GM21717 (cell line): ENCODE data around the gene ADGRV1.
"Not testable (repeated sequence)": the region's sequence is repeated elsewhere in the genome, so short reads cannot be mapped to it uniquely, and the experiment has no call there.

ENCODE experiments used
- ATAC-seq: cut with Tn5 transposase; IDR thresholded peaks from one replicate; pipeline ENCODE4 v1.9.1; 2021; ENCODE audit warnings: mild to moderate bottlenecking, moderate library complexity; ENCODE audit not compliant: unreplicated experiment

The ADGRV1 gene

DNA sequence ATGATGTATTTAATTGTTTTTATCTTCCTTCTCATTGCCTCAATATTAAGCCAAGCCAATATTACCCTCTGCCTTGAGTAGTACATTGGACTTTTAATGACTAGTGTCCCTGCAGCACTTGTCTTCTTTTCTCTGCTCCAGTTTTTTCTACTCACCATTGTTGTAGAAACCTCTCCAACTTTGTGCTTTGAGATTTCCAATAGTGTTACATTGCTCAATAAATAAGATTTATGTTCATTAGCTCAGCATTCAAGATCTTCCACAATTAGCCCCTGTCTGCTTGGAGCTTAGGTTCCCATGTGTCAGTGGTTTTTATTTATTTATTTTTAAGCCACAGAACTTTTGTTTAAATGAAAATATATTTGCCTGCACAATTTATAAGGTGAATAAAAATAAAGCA is 145.3 kb downstream of the ADGRV1 start:
- ATAC-seq = no peak

DNA sequence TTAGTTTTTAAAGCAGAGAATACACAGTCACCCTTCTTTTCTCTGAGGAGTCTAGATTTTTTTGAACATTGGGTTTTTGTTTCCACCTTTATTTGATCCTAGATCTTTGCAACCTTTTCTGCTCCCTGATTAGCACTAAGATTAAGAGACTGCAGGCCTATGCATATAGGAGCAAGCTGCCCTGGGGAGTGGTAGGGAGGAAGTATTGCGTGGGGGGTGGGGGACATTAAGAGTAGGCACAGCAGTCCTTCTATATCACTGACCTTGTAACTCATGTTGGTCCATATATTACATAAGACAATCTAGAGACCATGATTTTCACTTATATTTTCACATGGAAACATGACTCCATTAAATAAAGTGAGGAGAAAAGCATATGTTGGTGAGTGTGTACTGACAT is 149.1 kb downstream of the ADGRV1 start:
- no peak for ATAC-seq

DNA sequence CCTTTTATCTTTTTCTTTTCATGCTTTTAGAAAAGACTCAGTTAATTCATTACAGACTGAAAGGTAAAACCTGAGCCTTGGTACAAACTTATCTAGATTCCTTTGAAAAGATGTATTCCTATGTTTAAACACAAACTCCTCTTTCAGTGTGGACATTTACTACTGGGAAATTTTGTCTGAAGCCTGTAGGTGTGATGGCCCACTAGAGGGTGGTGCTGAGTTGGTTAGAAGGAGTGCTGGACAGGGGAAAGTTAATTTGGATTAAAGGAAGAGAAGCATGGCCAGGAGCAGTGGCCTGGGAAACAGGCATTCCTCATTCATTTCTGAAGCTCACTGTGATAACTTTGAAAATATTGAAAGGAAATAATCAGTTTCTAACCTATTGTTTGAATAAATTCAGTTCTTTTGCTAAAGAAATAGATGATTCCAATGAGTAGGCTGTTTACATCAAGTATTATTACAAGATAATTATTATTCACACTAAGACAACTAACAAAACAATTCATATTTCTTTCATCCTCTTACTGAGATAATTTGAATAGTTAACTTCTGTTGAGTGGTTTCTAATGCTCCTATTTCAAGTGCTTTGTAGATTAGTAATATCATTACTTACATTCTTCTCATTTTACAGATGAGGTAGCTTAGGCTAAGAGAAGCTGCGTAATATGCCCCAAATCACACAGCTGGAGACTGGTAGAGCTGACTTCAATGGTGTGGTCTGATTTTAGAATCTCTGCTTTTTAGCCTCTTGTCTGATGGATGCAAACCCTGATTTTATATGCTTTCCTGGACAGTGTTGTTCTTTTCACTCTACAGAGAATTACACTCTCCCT is 150.9 kb downstream of the ADGRV1 start:
- ATAC-seq = peak; percentile 70

DNA sequence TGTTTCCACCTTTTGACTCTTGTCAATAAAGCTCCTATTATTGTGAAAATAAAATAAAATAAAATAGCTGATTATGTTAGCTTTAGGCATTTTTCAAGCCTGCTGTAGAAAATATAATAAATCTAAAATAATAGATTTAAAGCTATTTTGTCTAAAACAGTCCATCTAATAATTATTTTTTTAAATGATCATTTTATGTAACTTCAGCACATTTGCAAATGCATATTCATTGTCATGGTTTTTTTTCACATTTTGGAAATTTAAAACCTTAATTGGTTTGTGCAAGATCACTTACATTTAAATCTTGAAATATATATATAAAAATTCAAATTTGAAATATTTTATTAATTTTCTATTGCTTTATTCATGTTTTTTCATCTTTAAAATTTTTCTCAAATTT is 159.8 kb downstream of the ADGRV1 start:
- no peak for ATAC-seq

DNA sequence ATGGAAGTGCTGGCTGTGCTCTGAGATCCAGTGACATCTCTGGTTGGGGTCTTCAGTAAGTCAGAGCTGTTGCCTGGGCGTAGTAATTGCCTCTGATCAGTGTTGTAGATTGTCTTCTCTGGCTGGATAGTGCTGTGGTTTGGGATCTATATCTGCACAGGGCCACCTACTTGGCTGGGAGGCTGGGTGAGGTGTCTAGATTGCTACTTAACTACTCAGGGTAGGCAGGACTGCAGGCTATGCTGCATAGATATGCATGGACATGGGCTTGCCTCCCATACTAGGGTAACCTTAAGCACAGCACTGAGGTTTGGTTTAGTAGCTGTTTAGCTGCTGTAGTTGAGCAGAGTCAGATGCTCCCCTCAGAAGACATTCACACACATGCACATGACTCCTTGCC is 181.0 kb downstream of the ADGRV1 start:
- no peak for ATAC-seq

DNA sequence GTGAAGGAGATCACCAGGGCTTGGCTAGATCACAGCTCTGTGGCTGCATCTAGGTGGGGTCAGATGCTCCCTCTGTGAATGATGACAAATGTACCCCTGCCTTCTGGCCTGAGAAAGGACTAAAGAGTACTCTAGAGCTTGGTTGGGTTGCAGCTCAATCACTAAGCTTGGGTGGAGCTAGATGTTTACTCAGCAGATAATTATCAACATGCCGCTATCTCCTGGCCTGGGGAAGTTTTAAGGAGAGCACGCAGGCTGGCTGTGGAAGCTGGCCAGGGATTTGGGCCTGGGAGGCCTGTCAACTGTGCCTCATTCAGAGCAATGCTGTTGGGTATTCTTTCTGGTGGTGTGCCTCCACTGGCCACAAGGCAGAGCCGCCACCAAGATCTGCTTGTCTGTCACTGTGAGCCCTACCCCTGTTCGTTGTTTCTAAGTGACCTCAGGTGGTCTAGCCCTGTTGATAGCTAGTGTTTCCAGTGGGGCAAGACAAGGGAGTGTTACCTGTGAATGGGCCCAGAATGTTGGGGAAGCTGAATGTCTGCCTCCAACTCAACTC is 181.7 kb downstream of the ADGRV1 start:
- ATAC-seq = no peak

DNA sequence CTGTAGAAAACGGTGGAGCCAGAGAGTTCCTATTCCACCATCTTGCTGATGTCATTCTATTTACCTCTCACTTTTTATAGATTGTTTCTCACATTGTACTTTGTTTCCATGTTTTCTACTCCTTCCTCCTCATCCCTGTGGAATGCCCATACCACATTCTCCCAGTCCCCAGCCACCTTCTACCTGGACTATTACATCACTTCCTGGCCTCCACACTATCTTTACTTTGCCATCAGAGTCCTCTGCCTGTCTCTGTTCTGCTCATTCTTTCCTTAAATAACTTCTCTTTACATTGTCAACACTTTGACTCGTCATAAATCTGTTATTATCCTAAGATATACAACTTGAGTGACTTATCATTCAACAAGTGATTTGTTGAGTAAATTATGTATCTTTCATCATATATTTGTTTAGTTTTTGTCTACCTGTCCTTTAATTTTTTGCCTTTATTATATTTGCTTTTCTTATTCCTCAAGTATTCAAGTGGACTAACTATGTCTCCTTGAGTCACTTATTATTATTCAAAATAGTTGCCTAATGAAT is 182.5 kb downstream of the ADGRV1 start:
- ATAC-seq = no peak

DNA sequence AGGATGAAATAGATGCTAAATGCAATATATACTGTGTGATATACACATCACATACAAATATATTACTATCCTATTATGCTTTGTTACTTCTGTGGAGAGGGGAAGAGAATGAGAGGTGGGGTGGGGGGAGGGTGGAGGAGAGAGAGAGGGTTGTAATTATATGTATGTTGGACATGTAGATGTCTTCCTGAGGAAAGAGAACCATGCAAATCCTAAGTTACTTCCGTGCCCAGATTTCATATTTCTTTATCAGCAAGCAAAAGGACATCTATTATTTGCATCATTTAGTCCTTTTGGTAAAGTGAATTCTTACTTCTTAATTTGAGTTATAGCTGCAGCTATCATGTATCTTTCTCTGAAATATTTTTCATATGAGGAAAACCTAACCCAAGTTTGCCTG is 187.5 kb downstream of the ADGRV1 start:
- no peak for ATAC-seq

DNA sequence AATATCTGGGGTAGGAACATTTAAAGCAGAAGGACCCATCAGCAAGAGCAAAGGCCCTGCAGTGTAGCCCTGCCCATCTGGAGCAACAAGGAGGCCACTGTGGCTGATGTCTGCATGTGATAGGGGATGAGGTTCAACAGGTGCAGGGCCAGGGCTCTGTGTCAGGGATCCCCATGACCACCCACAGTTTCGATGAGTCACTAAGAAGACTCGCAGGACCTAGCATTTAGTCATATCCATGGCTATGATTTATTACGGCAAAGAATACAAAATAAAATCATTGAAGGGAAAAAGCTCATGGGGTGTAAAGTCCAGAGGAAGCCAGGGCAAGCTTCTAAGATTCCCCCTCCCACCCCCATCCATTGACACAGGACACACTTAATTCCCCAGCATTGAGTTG is 188.6 kb downstream of the ADGRV1 start:
- no peak for ATAC-seq

DNA sequence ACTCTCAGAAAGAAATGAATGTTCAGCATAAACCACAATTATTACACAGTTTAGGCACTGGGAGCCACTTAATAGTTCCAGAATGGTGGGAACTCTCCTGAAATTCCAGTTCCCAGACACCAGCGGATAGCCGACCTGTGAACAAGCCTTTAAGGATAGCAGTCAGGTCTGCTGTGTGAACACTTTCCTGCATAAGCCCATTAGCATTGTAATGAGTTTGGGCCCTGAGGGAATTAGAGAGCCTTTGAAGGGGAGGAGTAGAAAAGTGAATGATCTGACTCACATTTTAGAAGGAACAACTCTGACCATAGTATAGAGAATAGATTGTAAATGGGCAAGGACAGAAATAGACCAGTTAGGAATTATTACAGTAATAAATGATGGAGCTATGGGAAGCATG is 189.1 kb downstream of the ADGRV1 start:
- no peak for ATAC-seq

DNA sequence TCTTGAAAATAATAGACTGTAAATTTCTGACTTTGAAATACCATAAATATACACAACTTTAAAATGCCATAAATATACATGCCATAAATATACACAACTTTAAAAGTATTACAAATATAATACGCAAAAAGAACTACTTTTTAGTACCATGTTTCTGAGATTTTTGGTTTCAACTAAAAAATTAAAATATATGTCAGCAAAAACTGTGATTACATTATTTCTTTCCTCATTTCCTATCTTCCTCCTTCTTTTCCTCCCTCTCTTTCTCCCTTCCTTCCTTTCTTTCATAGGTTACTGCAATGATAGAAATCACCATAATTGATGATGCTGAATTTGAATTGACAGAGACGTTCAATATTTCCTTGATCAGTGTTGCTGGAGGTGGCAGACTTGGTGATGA is 200.5 kb downstream of the ADGRV1 start:
- ATAC-seq = no peak

DNA sequence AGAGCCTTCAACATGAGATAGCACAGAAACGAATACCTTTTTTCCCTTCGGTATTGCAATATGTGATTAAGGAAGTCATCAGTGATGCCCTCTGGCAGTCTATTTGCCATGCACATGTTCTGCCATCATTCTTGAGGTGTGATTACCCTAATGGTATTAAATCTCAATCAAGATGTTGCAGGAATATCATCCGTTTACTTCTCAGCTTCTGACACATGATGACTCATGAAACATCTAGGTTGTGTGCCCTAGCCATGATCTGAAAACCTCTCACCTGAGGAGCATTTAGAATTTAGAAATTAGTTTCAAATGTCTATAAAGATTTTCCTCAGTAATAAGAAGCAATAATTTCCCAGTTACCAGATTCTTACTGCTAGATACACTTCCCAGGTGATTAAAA is 209.1 kb downstream of the ADGRV1 start:
- no peak for ATAC-seq

DNA sequence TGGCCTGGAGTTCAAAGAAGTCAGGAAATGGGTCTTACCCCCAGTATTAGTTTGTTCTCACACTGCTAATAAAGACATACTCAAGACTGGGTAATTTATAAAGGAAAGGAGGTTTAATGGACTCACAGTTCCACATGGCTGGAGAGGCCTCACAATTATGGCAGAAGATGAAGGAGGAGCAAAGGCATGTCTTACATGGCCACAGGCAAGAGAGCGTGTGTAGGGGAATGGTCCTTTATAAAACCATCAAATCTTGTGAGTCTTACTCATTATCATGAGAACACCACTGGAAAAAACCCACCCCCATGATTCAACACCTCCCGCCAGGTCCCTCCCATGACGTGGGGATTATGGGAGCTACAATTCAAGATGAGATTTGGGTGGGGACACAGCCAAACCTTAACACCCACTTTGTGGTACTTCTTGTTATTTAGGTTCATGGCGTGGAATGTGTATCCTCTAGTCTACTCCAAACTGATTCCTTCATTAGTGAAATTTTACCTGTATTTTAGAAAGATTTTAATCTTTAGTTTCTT is 211.5 kb downstream of the ADGRV1 start:
- ATAC-seq = not testable (repeated sequence)

DNA sequence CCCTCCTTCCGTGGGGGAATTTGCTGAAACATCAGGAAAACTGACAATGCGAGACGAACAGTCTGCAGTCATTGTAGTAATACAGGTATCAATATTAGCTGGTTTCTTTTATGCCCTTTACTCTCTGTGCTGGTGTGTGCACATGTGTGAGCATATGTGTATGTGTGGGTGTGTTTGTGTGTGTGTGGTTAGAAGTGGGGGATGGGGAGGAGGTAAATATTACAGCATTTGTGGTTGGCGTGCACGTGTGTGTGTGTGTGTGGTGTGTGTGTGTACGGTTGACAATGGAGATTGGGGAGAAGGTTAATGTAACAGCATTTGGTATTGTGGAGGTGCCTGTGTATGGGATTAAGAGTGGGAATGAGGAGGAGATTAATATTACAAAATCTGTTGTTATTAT is 219.4 kb downstream of the ADGRV1 start:
- ATAC-seq = no peak

DNA sequence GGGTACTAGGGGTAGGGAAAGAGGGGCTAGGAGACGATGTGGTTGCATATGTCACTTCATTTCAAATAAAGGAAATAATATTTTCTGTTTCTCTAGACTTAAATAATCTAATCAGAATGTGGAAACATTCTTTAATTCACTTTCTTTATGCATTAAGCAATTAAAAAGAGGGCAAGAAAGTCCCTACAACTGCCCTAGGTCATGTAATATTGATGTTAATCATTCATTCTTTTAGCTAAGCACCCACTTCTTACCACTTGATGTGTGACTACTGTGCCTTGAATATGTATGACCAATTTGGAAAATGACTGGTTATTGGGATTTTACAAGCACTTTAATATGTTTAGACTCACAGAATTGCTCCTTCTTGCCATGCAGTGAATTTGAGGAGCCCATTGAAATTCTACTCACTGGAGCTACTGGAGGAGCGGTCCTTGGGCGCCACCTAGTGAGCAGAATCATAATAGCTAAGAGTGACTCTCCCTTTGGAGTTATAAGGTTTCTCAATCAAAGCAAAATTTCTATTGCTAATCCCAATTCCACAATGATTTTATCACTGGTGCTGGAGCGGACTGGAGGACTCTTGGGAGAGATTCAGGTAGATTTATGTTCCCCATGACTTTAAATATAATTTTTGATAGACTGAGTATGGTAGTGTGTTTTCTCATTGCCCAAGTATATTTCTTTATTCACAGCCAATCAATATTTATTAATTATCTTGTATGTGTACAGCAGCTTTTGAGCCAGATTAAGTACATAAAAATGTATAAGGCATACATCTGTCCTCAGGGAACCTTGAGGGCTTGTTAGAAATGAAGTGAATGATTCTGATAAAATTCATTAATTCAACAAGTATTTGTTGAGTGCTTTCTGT is 225.1 kb downstream of the ADGRV1 start:
- ATAC-seq = peak; percentile 92

DNA sequence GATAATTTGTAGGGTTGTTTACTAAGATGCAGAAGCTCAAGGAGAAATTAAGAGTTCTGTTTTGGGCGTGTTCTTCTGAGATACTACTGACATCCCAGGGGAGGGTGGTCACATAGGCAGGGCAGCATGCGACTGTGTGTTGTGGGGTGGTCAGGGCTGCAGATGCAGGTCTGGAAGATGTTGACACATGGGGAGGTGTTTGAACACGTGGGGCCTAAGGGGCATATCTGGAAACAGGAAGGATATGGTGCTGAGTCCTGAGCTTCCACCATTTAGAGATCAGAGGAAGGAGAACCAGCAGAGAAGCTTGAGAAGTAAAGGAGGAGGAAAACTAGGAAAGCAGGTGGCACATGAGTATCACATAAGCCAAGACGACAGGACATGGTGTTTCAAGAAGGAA is 228.2 kb downstream of the ADGRV1 start:
- no peak for ATAC-seq

DNA sequence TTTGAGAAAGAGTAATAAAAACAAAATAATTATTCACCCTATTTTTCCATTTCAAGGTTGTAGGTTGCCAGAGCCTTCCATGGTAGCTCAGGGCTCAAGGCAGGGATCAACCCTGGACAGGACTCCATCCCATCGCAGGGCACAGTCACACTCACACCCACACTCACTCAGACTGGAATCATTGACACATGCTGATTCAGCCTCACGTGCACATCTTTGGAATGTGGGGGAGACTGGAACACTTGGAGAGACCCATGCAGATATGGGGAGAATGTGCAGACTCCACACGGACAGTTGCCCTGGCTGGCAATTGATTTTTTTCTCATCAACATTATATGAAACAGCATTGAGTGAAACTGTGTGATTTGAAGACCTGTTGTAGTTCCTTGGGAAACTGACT is 234.1 kb downstream of the ADGRV1 start:
- ATAC-seq = no peak

DNA sequence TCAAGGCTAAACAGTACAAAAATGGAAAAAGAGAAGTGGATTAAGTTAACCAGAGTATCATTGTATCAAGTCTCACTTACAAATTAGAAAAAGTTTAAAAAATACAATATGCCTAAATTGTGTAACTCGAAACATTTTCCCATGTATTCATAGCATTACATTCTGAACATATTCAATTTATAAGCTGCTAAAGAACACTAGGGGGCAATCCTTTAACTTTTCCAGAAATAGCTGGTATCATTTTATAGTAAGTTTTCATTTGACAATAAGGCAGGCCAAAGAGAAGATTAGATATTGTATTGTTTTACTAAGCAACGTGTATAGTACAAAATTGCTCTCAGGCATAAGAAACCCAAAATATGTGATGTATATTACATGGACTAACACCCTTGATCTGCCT is 234.6 kb downstream of the ADGRV1 start:
- ATAC-seq = no peak

DNA sequence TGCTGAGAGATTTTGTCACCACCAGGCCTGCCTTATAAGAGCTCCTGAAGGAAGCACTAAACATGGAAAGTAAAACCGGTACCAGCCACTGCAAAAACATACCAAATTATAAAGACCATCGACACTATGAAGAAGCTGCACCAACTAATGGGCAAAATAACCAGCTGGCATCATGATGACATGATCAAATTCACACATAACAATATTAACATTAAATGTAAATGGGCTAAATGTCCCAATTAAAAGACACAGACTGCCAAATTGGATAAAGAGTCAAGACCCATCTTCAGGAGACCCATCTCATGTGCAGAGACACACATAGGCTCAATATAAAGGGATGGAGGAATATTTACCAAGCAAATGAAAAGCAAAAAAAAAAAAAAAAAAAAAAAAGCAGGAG is 238.3 kb downstream of the ADGRV1 start:
- ATAC-seq = not testable (repeated sequence)

DNA sequence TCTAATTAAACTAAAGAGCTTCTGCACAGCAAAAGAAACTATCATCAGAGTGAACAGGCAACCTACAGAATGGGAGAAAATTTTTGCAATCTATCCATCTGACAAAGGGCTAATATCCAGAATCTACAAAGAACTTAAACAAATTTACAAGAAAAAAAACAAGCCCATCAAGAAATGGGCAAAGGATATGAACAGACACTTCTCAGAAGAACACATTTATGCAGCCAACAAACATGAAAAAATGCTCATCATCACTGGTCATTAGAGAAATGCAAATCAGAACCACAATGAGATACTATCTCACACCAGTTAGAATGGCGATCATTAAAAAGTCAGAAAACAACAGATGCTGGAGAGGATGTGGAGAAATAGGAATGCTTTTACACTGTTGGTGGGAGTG is 241.5 kb downstream of the ADGRV1 start:
- ATAC-seq = not testable (repeated sequence)

DNA sequence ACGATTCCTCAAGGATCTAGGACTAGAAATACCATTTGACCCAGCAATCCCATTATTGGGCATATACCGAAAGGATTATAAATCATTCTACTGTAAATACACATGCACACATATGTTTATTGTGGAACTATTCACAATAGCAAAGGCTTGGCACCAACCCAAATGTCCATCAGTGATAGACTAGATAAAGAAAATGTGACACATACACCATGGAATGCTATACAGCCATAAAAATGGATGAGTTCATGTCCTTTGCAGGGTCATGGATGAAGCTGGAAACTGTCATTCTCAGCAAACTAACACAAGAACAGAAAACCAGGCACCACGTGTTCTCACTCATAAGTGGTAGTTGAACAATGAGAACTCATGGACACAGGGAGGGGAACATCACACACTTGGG is 241.9 kb downstream of the ADGRV1 start:
- not testable (repeated sequence) for ATAC-seq
